Kidney epithelial cell (primary cell): Measurements from ENCODE around the gene BIRC5. TPM values are rescaled to one million over a fixed set of nuclear protein-coding genes. Genes with fewer than 3 reads are reported as not detected.
A peak's percentile ranks its signal among the peaks of the same experiment; 100 is the strongest.

ENCODE experiments used
- DNase-seq: peaks from one replicate; pipeline ENCODE4 v3.0.0-alpha.2; 2010; ENCODE audit warnings: low read depth
- H3K27me3 ChIP-seq: 2 replicates; pipeline ENCODE4 v1.6.0; 2011; ENCODE audit warnings: low read length; ENCODE audit not compliant: control insufficient read depth, insufficient read depth
- H3K36me3 ChIP-seq: 2 replicates; pipeline ENCODE4 v1.5.1; 2011; ENCODE audit warnings: low read length; ENCODE audit not compliant: control insufficient read depth, insufficient read depth
- H3K4me3 ChIP-seq: 2 replicates; pipeline ENCODE4 v1.5.1; 2011; ENCODE audit warnings: low read depth, mild to moderate bottlenecking, control low read depth, low read length
- total RNA-seq: library from RNA; depleted of rRNA; stranded (reverse); fragments of >200 nt; gene quantifications from 2 replicates; pipeline ENCODE4 v1.2.3, GENCODE V29; 2015
- TF ChIP-seq, protein P1 (sequence below): IDR thresholded peaks from 2 replicates; pipeline ENCODE4 v1.5.1; 2011; ENCODE audit warnings: mild to moderate bottlenecking, moderate library complexity, low read length, control low read depth, inconsistent platforms; ENCODE audit not compliant: insufficient read depth, poor library complexity, severe bottlenecking

Gene BIRC5
- total RNA-seq, 1 donor from 2014 or later: 7.2 TPM

DNA sequence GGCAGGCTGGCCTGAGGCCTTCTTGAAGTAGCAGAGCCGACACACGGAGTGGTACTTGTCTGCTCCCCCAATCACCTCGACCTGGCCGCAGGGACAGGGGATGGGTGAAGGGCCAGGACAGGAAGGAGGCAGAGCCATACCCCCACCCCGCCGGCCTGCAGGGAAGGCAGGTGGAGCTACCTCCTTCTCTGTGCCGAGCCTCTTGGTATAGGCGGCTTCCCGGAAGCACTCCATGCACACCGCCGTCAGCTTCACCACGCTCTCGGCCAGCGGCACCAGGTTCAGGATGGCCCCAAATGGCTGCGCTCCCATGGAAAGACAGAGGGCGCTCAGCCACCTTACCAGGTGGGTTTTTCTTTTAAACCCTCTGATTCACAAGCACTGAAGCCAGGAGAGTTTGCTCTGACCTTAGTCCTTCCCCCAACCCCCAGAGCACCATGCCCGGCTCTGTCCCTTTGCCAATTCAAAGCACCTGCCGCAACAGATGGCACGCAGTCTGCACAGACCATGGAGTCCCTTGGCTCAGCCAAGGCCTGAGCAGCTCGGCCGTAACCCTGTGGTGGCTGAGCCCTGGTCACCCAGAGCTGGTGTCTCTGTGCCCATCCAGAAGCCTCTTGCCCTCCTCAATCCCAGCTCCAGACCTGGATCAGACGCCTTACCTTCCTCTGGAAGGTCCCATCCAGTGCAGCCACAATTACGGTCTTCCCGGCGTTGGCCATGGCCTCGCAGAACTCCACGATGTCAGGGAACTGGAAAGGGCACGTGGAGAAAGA is 39.0 kb upstream of the BIRC5 start:
- Histone ChIP-seq H3K27me3 (no peaks in the 10 kb centered on the region), H3K4me3 (no peak overlapping the region), H3K36me3 (peaks cover 2% of the 10 kb centered on the region)
- TF ChIP-seq, protein P1, sequence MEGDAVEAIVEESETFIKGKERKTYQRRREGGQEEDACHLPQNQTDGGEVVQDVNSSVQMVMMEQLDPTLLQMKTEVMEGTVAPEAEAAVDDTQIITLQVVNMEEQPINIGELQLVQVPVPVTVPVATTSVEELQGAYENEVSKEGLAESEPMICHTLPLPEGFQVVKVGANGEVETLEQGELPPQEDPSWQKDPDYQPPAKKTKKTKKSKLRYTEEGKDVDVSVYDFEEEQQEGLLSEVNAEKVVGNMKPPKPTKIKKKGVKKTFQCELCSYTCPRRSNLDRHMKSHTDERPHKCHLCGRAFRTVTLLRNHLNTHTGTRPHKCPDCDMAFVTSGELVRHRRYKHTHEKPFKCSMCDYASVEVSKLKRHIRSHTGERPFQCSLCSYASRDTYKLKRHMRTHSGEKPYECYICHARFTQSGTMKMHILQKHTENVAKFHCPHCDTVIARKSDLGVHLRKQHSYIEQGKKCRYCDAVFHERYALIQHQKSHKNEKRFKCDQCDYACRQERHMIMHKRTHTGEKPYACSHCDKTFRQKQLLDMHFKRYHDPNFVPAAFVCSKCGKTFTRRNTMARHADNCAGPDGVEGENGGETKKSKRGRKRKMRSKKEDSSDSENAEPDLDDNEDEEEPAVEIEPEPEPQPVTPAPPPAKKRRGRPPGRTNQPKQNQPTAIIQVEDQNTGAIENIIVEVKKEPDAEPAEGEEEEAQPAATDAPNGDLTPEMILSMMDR: peak; percentile 13
- no peak for DNase-seq

DNA sequence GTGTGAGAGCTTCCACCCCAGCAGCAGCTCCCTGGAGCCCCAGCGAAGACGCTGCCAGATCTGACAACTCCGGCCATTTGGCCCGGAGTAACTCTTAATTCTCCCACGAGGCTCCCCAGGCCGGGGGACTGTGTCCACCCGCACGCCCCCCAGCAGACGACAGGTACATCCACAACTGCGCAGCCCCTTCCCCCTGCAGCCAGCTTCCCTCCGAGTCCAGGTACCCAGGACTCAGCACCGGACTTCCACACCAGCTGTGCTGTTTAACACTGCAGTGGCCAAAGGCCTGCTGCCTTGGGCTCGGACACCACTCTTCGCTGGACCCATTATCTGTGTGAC is 38.4 kb upstream of the BIRC5 start:
- TF ChIP-seq, protein P1: no peak
- Histone ChIP-seq H3K36me3 (peaks cover 2% of the 10 kb centered on the region), H3K4me3 (no peak overlapping the region), H3K27me3 (no peaks in the 10 kb centered on the region)
- no peak for DNase-seq

- H3K4me3 ChIP-seq: no peak overlapping the region
- no peak for DNase-seq
- H3K36me3 ChIP-seq: peaks cover 2% of the 10 kb centered on the region
- no peaks in the 10 kb centered on the region for H3K27me3 ChIP-seq
- TF ChIP-seq, protein P1: peak; percentile 94
Observed at GRCh38 chr17:78176548-78177025, 37.5 kb upstream of the BIRC5 start.

DNA sequence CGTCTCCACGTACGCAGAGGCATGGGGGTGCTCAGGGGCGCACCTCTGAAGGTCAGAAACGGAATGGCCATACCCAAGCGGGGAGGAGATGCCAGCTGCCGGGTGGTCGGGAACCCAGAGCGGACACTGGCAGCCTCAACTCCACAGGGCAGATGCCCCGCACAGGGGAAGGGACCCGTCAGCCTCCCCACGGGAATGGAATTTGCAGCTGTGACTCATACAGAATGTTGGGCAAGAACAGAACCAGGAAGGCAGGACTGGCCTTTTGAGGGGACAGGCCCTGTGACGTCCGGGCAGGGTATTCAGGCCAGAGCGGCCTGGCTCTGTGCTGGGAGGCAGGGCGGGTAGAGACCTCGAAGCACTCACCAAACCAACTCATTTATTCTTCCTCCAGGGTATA is 34.7 kb upstream of the BIRC5 start:
- Histone ChIP-seq H3K27me3 (no peaks in the 10 kb centered on the region), H3K36me3 (peaks cover under 1% of the 10 kb centered on the region), H3K4me3 (no peak overlapping the region)
- TF ChIP-seq, protein P1: no peak
- no peak for DNase-seq

DNA sequence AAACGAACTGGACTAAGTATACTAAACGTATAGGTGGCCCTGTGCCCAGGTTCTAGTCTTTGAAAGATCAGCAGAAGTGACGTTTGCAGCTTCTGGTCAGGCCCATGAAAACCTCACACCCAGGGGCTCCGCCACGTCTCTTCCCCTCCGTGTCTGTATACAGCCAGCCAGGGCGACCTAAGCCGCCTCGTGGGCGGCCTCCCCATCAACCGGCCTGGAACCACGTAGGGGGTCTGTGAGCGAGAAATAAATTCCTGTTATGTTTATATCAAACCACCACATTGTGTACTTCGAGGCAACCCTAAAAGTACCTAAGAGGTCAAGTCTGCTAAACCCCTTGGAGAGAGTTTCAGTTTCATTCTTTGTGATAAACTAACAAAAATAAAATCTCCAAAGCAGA is 34.0 kb upstream of the BIRC5 start:
- TF ChIP-seq, protein P1: no peak
- Histone ChIP-seq H3K4me3 (no peak overlapping the region), H3K36me3 (no peaks in the 10 kb centered on the region), H3K27me3 (no peaks in the 10 kb centered on the region)
- no peak for DNase-seq

GRCh38 chr17:78180508-78180907 is 33.5 kb upstream of the BIRC5 start:
- no peak for DNase-seq
- Histone ChIP-seq H3K36me3 (no peaks in the 10 kb centered on the region), H3K27me3 (no peaks in the 10 kb centered on the region), H3K4me3 (no peak overlapping the region)
- TF ChIP-seq, protein P1: no peak
